GM19240 (cell line): ENCODE data around the gene DCUN1D3.
"Not testable (repeated sequence)": the region's sequence is repeated elsewhere in the genome, so short reads cannot be mapped to it uniquely, and the experiment has no call there.

Experiments
- DNase-seq: peaks from one replicate; pipeline ENCODE4 v3.0.0; 2011; ENCODE audit warnings: low spot score; ENCODE audit not compliant: insufficient read length

DCUN1D3 gene

GRCh38 chr16:20830372-20830771 is 69.8 kb downstream of the DCUN1D3 start:
- DNase-seq: no peak

- DNase-seq: no peak
These were observed 70.6 kb downstream of the DCUN1D3 start for GRCh38 chr16:20829536-20829935.

GRCh38 chr16:20826039-20826566 is 74.1 kb downstream of the DCUN1D3 start:
- no peak for DNase-seq

GRCh38 chr16:20822521-20823325 is 77.4 kb downstream of the DCUN1D3 start:
- DNase-seq: no peak

DNA sequence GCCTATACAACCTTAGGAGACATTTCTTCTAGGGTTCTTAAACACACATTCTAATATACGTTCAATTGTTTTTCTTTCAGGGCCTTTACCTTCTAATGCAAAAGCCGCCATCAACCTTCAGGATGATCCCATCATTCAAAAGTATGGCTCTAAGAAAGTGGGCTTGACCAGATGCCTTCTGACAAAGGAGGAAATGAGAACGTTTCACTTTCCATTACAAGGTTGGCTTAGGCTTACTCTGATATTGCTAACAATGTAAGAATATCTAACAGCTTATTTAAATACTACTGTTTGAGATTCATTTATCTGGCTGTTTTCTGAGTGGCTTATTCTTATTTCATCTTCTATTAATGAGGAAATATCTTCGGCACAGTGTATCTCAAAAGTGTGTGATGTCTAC is 78.5 kb downstream of the DCUN1D3 start:
- DNase-seq: no peak

DNA sequence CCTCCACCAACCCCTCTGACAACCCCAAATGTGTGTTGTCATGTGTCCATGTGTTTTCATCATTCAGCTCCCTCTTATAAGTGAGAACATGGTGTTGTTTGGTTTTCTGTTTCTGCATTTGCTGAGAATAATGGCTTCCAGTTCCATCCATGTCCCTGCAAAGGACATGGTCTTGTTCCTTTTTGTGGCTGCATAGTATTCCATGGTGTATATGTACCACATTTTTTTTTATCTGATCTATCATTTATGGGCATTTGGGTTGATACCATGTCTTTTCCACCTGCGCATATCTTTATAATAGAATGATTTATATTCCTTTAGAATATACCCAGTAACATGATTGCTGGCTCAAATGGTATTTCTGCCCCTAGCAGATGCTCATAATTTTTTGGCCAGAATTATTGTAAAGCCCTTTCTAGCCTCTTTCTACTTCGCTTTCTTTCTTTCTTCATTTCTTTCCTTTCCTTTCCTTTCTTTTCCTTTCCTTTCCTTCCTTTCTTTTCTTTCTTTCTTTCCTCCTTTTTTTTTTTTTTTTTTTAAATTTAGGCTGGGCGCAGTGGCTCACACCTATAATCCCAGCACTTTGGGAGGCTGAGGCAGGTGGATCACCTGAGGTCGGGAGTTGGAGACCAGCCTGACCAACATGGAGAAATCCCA is 81.1 kb downstream of the DCUN1D3 start:
- DNase-seq: no peak

- DNase-seq: no peak
These were observed 85.4 kb downstream of the DCUN1D3 start for GRCh38 chr16:20814784-20815183.

DNA sequence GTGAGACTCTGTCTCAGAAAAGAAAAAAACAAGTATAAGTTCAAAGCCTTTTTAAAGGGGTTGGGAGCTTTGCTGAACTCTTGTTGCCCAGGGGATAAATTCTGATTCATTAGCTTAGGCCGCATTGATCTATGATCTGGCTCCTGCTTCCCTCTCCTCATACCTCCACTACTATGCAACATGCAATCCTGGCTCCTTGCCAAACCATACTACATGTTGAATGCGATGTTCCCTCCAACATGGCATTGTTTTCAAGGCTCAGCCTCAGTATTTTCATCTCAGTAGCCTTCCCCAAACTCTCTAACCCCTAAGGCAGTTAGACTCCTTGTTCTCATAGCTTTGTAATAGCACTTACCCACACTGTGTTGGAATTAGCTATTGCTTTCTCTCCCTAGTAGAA is 87.6 kb downstream of the DCUN1D3 start:
- no peak for DNase-seq

GRCh38 chr16:20811889-20812439 is 88.2 kb downstream of the DCUN1D3 start:
- DNase-seq: no peak

DNA sequence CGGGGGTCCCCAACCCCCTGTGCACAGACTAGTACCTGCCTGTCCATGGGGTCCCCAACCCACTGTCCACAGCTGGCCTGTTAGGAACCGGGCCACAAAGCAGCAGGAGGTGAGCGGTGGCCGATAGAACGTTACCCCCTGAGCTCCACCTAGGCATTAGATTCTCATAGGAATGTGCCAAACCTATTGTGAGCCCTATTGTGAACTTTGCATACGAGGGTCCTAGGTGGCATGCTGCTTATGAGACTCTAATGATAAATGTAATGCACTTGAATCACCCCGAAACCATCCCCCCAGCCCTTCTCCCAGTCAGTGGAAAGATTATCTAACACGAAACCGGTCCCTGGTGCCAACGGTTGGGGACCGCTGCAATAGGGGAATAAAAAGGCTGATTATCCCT is 92.3 kb downstream of the DCUN1D3 start:
- no peak for DNase-seq

GRCh38 chr16:20806168-20807050 is 93.7 kb downstream of the DCUN1D3 start, which contains the start of the genes ERI2 and REXO5:
Gene ERI2 (minus strand): TSS chr16:20806472. CDS start chr16:20806430, 42 bp downstream.
Gene REXO5 (plus strand): TSS chr16:20806527. CDS start chr16:20806954, 427 bp downstream.
- peak; percentile 72 for DNase-seq

DNA sequence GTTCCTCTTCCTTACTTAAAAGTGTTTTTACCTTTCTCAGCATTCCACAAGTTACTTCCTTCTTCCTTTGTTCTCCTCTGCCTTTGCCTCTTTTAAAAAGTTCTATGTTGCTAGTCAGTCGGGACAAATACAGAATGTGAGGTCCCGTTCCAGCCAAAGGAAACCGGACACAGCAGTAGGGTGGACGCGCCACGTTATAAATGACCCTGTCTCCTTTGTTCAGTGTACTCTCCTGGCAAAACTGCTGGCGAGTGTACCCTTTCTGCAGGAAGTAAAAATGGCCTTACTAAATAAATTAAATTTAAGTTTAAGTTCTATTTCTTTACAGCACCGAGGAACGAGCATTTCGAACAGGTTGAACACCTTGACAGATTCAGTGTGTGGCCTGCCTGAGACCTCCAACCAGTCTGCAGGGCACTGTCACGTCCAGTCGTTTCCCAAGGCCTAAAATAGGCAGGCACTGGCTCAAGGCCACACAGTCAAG is 94.4 kb downstream of the DCUN1D3 start:
- DNase-seq: not testable (repeated sequence)
